Activated gamma-delta T cell treated with Interleukin-2 at 50 U/mL for 16 hours (primary cell): Measurements from ENCODE around the gene KCNQ1.

Experiments
- DNase-seq: peaks from one replicate; pipeline ENCODE4 v3.0.0-alpha.2; 2020

KCNQ1 gene

DNA sequence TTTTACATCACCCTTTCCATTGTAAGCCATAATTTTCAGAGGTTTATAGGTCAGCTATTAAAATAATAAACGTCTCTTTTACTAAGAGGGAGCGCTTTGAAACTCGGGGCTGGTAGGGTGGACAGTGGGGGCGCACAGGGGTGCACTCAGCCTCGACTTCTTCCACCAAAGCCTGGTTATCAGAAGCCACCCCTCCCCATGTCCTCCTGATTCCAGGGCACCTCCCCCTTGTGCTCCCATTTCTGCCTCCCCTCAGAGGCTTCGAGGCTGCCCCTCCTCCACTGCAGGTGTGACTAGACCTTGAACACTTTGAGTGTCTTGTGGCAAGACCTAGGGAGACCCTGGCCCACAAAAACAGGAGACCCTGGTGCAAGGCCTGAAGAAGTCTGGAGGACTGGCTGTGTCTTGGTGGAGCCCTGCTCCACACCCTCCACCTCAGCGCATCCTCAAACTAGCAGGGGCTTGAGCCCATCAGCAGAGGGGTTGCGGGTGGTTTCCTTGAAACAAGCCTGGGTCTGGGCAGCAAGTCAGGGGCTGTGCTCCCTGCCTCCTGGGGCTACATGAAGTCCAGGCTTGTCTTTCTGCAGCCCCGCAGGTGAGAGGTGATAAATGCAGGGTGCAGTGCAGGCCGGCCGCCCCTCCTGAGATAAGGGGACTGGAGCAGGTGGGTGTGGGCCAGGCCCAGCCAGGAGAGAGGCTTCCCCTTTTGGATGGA is 437.7 kb downstream of the KCNQ1 start:
- DNase-seq = no peak

DNA sequence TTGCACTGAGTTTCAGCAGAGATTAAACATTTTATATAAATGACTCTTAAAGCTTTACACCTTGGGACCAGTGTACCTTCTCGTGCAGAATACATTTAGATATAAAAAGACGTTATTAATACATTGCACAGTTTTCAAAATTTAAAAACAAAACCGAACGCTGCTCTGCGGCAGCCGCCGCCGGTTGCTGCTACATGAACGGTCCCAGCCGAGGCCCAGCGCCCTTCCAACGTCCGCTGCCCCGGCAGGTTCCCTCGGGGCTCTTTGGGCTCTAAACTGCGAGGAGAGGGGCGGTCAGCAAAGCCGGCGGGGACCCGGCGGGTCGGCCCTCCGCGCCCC is 438.8 kb downstream of the KCNQ1 start:
- no peak for DNase-seq

DNA sequence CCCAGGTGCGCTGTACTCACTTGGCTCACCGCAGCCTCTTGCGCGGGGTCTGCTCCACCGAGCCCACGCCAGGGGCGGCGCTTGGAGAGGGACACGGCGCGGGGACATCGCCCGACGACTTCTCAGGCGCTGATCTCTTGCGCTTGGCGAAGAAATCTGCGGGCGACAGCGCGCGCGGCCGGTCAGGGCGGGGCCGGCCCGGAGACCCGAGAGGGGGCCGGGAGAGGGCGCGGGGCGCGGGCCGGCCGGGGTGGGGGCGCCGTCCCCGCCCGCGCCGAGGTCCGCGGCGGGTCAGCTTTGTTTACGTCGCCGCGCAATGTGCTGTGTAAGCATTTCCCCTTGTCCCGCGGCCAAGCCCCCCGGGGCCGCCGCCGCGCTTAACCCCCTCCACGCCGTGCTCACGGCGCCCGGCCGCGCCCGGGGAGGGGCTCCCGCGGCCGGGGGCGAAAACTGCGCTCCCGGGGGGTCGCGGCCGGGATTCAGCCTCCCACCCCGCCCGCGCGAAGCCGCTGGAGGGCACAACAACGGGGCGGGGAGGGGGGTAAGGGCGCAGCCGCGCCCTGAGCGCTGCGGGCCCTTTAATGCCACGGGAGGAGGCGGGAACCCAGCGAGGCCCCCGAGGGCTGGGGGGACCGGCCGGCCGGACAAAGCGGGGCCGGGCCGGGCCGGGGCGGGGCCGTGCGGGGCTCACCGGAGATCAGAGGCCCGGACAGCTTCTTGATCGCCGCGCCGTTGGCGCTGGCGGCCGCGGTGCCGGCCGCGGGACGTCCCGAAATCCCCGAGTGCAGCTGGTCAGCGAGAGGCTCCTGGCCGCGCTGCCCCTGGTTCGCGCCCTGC is 439.4 kb downstream of the KCNQ1 start:
- DNase-seq = no peak

- DNase-seq = no peak
Observed at GRCh38 chr11:2885017-2885677, 440.3 kb downstream of the KCNQ1 start.

GRCh38 chr11:2885678-2886081 is 440.9 kb downstream of the KCNQ1 start, which contains the start of gene CDKN1C:
Gene CDKN1C, minus strand, starts transcription at chr11:2885775. Its CDS starts 319 bp downstream, at chr11:2885456.
- DNase-seq = peak; percentile 79

- DNase-seq = no peak
Observed at GRCh38 chr11:2886191-2886894, 441.5 kb downstream of the KCNQ1 start.

DNA sequence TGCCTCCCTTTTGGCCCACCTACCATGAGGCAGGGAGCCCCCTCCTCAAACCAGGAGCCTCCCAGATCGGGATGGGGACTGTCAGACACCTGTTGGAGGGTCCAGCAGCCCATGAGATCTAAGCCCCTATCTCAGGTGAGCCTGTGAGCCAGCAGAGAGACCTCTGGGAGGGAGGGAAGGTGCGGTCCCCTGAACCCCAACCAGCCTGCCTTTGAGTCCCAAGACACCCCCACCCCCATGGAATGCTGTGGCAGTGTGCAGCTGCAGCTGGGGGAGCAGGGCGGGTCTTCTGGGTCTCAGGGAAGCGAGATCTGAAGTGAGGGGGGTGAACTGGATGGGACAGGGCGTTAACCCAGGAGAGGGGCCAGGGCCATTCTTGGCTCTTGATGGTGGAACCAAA is 442.1 kb downstream of the KCNQ1 start:
- no peak for DNase-seq

DNA sequence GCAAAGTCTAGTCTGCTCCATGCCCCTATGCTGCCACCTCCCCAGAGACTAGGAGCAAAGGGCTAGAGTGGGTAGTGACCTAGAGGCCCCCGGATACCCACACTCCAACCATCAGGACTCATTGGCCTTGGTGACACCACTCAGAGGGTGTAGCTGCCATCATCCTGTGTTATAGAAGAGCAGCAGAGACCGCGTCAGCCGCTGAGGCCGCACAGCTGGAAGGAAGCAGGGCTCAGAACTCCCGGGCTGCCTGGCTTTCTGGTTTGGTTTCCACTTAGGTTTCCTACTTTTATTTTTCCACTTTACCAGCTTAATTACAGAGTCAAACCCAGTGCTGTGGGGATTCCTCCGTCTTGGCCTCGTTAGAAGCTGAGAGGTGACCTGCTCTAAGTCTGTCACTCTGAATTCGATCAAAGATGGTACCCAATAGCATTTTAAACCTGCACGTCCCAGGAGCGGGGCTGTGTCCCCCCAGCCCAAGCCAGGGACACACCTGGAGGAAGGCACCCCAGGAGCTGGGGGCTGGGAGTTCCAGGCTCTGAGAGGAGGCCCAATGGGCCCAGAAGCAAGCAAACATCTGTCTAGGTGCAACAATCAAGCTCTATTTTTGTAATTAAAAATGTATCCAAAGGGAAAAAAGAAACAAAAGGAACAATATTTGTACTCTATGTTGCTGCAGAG is 442.8 kb downstream of the KCNQ1 start:
- DNase-seq = no peak

DNA sequence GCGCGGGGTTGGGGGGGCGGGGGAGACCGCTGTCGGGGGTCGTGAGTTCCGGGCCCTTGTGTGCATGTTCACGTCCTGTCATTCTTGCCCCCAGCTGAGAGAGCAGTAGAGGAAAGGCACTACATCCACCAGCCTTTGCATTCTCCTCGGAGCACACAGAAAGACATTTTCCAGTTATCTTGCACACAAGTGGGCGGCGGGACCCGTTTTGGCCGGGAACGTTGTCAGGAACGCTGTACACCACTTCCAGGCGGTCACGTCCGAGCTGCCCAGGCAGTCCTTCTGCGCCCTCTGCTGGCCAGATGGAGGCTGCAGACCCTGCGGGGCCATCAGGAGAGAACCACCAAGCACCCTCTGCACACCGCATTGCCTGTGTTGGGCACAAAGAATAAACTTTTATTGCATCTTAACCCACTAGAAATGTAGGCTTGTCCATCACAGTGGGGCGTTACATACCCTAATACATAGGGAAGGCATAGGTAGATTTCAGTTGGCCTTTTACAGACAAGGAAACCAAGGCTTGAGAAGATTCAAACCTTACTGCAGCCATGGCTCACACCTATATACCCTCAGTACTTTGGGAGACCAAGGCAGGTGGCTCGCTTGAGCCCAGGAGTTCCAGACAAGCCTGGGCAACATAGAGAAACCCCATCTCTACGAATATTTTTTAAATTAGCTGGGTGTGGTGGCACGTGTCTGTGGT is 443.6 kb downstream of the KCNQ1 start:
- peak; percentile 88 for DNase-seq

- DNase-seq = no peak
Observed at GRCh38 chr11:2889362-2890273, 444.8 kb downstream of the KCNQ1 start.

DNA sequence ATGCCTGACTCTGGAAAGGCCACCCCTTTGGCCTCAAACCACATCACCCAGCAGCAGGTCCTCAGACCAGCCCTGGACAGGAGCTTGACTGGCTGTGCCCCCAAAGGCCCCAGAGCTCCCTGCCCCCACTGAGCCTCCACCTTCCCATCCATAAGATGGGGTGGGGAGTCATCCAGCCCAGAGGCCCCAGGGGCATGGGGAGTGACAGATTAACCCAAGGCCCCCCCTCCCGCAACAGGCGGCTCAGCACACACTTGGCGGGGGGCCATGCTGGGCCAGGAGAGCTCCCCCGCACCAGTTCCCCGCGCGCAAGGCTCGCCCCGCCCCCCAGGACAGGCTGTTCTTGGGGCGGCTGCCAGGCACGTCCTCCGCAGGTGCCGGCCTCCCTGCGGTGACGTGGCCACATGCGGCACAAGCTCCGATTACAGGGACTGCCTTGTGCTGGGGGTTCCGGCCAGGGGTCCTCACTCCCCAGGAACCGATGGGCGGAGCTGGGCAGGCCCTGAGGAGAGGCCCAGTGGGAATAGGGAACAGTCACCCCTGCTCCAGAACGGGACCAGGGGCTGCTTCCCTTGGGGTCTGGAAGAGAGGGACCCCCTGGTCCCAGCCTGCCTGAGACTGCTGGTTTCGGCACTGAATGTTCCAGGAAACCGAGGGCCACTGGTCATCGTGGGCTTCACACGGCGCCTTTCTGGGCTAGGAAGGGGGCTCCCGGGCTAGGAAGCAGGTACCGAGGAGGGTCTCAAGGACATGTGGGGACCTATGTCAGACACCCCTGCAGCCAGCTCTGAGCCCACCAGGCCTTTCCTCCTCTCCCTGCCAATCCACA is 445.9 kb downstream of the KCNQ1 start:
- DNase-seq = no peak

- no peak for DNase-seq
Observed at GRCh38 chr11:2891326-2892214, 446.8 kb downstream of the KCNQ1 start.

DNA sequence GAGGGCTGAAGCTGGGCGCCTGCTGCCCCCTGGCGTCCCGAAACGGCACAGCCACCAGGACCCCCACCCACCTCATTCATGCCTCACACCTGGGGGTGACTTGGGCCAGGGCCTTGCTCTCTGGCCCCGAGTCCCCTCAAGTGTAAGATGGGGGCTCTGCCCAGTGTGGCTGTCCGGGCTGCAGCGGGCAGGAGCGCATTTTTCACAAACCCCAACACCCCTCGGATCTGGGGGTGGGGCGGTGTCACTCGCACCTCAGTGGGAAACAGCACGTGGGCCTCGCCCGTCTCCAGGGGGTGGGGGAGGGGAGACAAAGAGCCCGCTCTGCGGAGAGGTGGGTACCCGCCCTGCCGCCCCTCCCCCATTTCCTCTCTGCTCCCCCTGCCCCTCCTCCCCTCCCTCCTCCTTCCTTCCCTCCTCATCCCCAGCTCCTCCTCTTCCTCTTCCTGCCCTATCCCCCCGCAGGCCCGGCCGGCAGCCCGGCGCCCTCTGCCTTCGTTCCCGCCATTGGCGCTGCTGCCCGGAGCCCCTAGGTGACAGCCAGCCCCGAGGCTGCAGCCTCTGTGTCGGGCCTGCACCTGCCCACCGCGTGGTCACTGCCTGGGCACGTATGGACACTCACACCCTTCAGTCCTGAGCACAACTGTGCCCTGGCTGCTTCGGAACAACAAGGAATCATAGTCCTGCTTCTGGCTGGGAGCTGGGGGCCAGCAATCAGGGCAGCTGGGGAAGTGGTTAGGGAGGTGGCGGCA is 447.6 kb downstream of the KCNQ1 start:
- peak; percentile 53 for DNase-seq

DNA sequence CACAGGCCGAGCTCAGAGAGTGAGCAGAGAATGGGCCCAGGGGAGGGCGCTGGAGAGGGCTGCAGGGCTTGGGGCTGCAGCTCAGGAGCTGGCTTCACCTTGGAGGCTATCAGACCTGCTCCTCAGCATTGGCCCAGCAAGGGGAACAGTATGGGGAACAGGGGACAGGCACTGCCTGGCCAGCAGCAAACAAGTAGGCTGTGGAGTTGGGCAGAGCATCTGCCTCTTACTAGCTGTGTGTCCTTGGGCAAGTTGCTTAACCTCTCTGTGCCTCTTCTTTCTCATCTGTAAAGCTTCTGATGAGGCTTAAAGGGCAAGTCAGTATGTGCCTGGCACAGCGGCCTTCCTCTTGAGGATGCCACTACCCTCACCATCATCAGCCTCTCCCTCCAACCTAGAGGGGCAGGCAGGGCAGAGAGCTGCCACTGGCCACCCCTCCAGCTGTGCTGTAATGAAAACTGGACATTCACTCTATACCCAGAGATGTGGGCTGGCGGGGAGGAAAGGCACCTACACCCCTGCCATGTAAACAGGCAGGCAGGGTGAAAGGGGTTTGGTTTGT is 448.2 kb downstream of the KCNQ1 start:
- DNase-seq = peak; percentile 48

GRCh38 chr11:2893935-2894334 is 449.1 kb downstream of the KCNQ1 start:
- DNase-seq = no peak

- DNase-seq = no peak
Observed at GRCh38 chr11:2896047-2896446, 451.2 kb downstream of the KCNQ1 start.

- no peak for DNase-seq
Observed at GRCh38 chr11:2897048-2897447, 452.2 kb downstream of the KCNQ1 start.
